MM.1S (cell line): ENCODE results near the gene ARHGAP32.

Experiments
- CTCF ChIP-seq: fragments of 300-600 bp; sonication (generic); IDR thresholded peaks from 2 replicates; pipeline ENCODE4 v1.5.1; 2016; ENCODE audit warnings: antibody characterized with exemption, low read length, mixed read lengths
- EZH2 ChIP-seq: fragments of 300-600 bp; sonication (generic); optimal IDR thresholded peaks from 2 replicates; pipeline ENCODE3; 2017; ENCODE audit warnings: low read depth, mild to moderate bottlenecking, antibody characterized with exemption, low read length, mixed read lengths
- EZH2phosphoT487 ChIP-seq: fragments of 300-600 bp; sonication (generic); IDR thresholded peaks from 2 replicates; pipeline ENCODE4 v1.6.1; 2018; ENCODE audit warnings: antibody characterized with exemption, low read length

DNA sequence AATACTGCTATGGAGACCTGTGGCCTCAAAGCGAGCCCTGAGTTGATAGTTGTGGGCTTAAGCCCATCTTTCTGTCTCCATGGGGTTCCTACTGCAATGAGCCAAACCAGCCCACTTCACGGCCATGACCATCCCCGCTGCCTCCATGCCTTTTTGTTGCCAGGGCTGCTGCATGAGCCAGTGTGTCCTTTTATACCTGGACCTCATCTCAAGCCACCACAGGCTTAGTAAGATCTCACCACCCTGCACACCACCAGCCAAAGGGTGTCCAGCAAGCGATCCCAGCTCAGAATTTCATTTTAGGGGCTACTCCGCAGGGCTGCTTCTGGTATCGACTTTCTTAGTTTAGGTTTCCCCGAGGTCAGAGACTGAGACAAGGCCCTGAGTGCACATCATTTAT, 257.8 kb downstream of the ARHGAP32 start:
- TF ChIP-seq EZH2 (no peak), CTCF (no peak), EZH2phosphoT487 (no peak)
